Activated gamma-delta T cell treated with Interleukin-2 at 50 U/mL for 16 hours (primary cell): ENCODE measurements around the gene MZT2A.
"Not testable (repeated sequence)": the region's sequence is repeated elsewhere in the genome, so short reads cannot be mapped to it uniquely, and the experiment has no call there.

Experiments used
- DNase-seq: peaks from one replicate; pipeline ENCODE4 v3.0.0-alpha.2; 2020

Gene MZT2A

GRCh38 chr2:131492015-131492417 is at the start of gene MZT2A:
Gene MZT2A (minus strand): TSS chr2:131492397. CDS start chr2:131492376, 21 bp downstream.
- not testable (repeated sequence) for DNase-seq

- DNase-seq = not testable (repeated sequence)
Measured at GRCh38 chr2:131538856-131539255, 46.7 kb upstream of the MZT2A start.

- DNase-seq = not testable (repeated sequence)
Measured at GRCh38 chr2:131536841-131537240, 44.6 kb upstream of the MZT2A start.

GRCh38 chr2:131535951-131536826 is 44.0 kb upstream of the MZT2A start:
- DNase-seq = not testable (repeated sequence)

- no peak for DNase-seq
Measured at GRCh38 chr2:131535526-131535925, 43.3 kb upstream of the MZT2A start.

- not testable (repeated sequence) for DNase-seq
Measured at GRCh38 chr2:131534965-131535364, 42.8 kb upstream of the MZT2A start.

GRCh38 chr2:131534317-131534672 is 42.1 kb upstream of the MZT2A start:
- DNase-seq = not testable (repeated sequence)

- not testable (repeated sequence) for DNase-seq
Measured at GRCh38 chr2:131533609-131534316, 41.6 kb upstream of the MZT2A start.

GRCh38 chr2:131532723-131533608 is 40.8 kb upstream of the MZT2A start:
- DNase-seq = not testable (repeated sequence)

- not testable (repeated sequence) for DNase-seq
Measured at GRCh38 chr2:131531547-131532185, 39.5 kb upstream of the MZT2A start.

GRCh38 chr2:131530626-131531344 is 38.6 kb upstream of the MZT2A start:
- DNase-seq = not testable (repeated sequence)

GRCh38 chr2:131529864-131530445 is 37.8 kb upstream of the MZT2A start:
- not testable (repeated sequence) for DNase-seq

- DNase-seq = not testable (repeated sequence)
Measured at GRCh38 chr2:131528981-131529863, 37.0 kb upstream of the MZT2A start.

GRCh38 chr2:131527131-131528001 is 35.2 kb upstream of the MZT2A start, which contains the start of gene CCDC74A:
Gene CCDC74A (plus strand): TSS chr2:131527888. CDS start chr2:131527971, 83 bp downstream.
- DNase-seq = peak; percentile 76

GRCh38 chr2:131525256-131525655 is 33.1 kb upstream of the MZT2A start:
- not testable (repeated sequence) for DNase-seq

GRCh38 chr2:131521961-131522781 is 30.0 kb upstream of the MZT2A start:
- DNase-seq = no peak

- not testable (repeated sequence) for DNase-seq
Measured at GRCh38 chr2:131521524-131521923, 29.3 kb upstream of the MZT2A start.

- no peak for DNase-seq
Measured at GRCh38 chr2:131520526-131520925, 28.3 kb upstream of the MZT2A start.
